Measurements from ENCODE around the gene OCA2.

OCA2 gene

DNA sequence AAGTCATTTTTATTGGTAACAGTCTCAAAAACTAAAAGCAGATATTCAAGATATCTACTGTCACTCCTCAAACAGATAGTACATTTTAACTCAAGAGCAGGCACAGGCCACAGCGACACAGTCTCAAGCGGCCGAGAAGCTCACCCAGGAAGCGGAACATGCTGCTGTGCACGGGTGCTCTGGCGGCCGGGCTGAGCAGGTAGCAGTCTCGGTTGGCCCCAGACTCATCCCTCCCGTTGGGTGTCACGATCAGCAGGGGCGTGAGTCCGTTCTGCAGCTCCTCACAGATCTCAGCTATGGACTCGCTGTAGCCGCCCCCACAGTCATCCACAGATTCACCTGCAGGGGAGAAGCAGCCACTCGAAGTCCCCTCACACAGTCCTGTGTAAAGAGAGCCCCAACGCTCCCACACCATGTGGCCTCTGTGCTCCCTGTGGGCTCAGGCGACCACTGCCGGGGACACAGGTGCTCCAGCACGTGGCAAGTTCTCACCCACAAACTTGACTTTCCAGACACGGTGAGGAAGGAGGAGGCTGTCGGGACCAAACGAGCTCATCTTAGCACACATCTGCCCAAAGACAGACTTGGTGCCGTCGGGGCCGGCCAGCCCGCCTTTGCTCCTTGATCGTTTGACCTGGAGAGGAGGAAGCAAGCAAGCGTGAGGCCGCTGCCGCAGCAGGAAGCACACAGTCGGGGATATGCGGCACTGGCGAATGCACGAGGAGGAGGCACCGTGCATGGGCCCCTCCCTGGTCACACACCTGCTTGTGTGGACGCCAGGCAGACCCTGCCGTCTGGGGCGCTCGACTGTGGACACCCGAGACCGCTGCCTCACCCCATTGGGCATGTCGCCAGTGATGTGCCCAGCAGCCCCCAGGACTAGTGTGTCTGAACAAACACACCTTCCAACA is 17.7 kb upstream of the OCA2 start:
- no peak overlapping the region for H3K9ac ChIP-seq (ENCODE audit: low read length)
- H3K36me3 ChIP-seq (ENCODE audit: control insufficient read depth, insufficient read depth, low read length) = peaks cover 48% of the 10 kb centered on the region
- H3K4me3 ChIP-seq (ENCODE audit: low read length) = no peak overlapping the region

DNA sequence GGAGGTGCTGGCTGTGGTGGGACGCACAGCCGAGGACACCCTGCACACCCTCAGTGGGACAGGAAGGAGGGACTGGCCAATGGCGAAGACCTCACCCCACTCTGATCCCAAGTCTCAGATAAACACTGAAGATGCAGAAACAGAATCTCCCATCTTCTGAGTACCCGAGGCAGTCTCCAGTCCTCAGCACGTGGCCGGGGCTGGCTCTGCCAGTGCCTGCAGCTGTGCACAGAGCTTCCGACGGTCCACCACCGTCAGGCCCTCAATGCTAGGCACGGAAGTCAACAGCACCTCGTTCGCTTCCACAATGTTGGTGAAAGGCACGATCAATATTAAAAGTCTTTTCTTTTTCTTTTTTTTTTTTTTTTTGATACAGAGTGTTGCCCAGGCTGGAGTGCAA is 16.8 kb upstream of the OCA2 start:
- peaks cover 45% of the 10 kb centered on the region for H3K36me3 ChIP-seq (ENCODE audit: control insufficient read depth, insufficient read depth, low read length)
- no peak overlapping the region for H3K27ac ChIP-seq (ENCODE audit: low read depth, low read length)
- H3K9ac ChIP-seq (ENCODE audit: low read length) = no peak overlapping the region

More for the DNA sequence above, 17.7 kb upstream of the OCA2 start:
- no peaks in the 10 kb centered on the region for H3K4me1 ChIP-seq (ENCODE audit: control insufficient read depth, insufficient read depth, low read length)
- no peaks in the 10 kb centered on the region for H3K27me3 ChIP-seq (ENCODE audit: control insufficient read depth, insufficient read depth, low read length)
- no peak overlapping the region for H3K27ac ChIP-seq (ENCODE audit: low read depth, low read length)

DNA sequence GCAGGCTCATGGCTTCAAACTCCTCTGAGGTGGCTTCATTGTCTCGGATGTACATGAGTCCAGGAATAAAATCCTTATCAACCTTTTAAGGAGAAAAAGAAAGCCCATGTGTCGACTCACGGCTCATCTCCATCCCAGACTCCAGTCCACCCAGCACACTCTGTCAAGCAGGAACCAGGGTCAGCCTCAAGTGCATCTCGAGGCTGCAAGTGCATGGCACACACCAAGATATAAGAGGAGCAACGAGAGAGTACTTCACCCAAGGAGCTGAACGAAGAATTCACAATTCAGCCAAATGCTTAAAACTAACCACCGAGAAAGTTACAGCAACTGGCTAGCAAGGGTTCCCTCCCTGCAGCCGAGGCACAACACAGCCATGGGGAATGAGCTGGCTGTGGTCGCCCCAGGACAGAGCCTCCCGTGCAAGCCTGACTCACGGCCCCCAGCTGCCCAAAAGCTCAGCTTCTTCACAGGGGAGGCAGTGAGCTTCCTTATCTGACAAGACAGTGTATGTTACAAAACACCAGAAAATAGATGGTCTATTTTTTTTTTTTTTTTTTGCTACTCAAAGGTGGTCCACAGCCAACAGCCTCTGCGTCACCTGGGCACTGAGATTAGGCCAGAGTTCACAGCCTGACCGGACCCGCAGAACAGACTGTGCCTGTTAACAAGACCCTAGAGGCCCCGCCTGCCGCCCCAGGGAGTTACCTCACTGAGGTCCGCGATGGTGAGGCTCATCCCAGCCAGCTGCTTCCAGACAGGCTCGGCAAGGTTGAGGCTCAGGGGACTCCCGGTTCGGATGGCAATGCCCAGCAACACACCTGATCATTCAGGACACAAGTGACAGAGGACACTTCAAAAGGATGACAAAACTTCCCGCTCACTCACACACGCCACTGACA is 15.9 kb upstream of the OCA2 start:
- H3K36me3 ChIP-seq (ENCODE audit: control insufficient read depth, insufficient read depth, low read length) = peaks cover 43% of the 10 kb centered on the region
- no peak overlapping the region for H3K9ac ChIP-seq (ENCODE audit: low read length)
- no peak overlapping the region for H3K4me3 ChIP-seq (ENCODE audit: low read length)
- H3K27ac ChIP-seq (ENCODE audit: low read depth, low read length) = no peak overlapping the region
- H3K4me1 ChIP-seq (ENCODE audit: control insufficient read depth, insufficient read depth, low read length) = no peaks in the 10 kb centered on the region
- no peaks in the 10 kb centered on the region for H3K27me3 ChIP-seq (ENCODE audit: control insufficient read depth, insufficient read depth, low read length)

More for the DNA sequence above, 16.8 kb upstream of the OCA2 start:
- no peaks in the 10 kb centered on the region for H3K4me1 ChIP-seq (ENCODE audit: control insufficient read depth, insufficient read depth, low read length)
- no peaks in the 10 kb centered on the region for H3K27me3 ChIP-seq (ENCODE audit: control insufficient read depth, insufficient read depth, low read length)
- no peak overlapping the region for H3K4me3 ChIP-seq (ENCODE audit: low read length)

DNA sequence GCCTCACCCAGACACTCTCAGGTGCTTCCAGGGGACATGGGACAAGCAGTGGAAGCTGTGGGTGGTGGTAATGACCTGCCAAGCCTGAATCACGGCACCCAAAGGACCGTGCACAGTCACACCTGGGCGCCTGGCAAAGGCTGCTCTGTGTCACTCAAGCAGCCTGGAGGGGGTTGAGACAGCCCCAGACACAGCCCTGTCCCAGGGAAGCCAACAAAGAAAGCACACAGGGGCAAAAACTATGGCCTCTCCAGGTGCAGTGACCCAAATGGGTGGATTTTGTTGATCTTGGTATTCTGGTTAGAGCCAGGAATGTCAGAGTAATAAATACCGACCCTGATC is 15.0 kb upstream of the OCA2 start:
- H3K27me3 ChIP-seq (ENCODE audit: control insufficient read depth, insufficient read depth, low read length) = no peaks in the 10 kb centered on the region
- H3K4me3 ChIP-seq (ENCODE audit: low read length) = no peak overlapping the region
- H3K4me1 ChIP-seq (ENCODE audit: control insufficient read depth, insufficient read depth, low read length) = no peaks in the 10 kb centered on the region
- H3K36me3 ChIP-seq (ENCODE audit: control insufficient read depth, insufficient read depth, low read length) = peaks cover 43% of the 10 kb centered on the region
- H3K27ac ChIP-seq (ENCODE audit: low read depth, low read length) = no peak overlapping the region
- H3K9ac ChIP-seq (ENCODE audit: low read length) = no peak overlapping the region

DNA sequence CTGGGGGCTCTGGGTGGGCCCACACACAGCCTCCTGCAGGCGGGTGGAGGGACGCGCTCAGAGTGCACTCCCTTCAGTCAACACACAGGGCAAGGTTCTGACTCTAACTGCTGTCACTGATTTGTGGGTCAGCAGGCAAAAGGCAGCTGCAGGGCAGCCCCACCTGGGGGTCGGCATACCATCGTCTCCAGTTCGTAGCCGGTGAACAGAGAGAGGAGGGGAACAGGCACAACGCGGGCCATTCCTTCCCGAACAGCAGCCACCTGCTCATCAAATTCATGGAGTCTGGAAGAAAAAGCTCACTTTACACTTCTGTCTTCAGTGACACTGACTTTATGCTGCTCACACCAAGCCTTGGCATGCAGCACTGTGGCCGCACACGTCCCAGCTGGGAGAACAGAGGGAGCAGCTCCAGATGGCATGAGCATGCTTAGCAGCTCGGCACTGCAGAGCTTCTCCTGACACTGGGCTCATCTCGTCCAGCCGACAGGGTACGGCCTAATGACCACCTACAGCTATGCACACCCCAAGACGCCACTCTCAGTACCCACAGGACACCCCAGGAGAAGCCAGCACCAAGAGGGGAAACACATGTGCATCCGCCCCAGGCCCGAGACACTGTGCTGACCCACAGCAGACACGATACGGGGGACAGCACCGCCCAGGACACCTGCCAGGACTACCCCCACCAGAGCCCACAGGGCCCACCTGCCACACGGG is 14.4 kb upstream of the OCA2 start:
- Histone ChIP-seq H3K36me3 (ENCODE audit: control insufficient read depth, insufficient read depth, low read length) (peaks cover 43% of the 10 kb centered on the region), H3K9ac (ENCODE audit: low read length) (no peak overlapping the region), H3K4me1 (ENCODE audit: control insufficient read depth, insufficient read depth, low read length) (no peaks in the 10 kb centered on the region), H3K27ac (ENCODE audit: low read depth, low read length) (no peak overlapping the region), H3K4me3 (ENCODE audit: low read length) (no peak overlapping the region), H3K27me3 (ENCODE audit: control insufficient read depth, insufficient read depth, low read length) (no peaks in the 10 kb centered on the region)

DNA sequence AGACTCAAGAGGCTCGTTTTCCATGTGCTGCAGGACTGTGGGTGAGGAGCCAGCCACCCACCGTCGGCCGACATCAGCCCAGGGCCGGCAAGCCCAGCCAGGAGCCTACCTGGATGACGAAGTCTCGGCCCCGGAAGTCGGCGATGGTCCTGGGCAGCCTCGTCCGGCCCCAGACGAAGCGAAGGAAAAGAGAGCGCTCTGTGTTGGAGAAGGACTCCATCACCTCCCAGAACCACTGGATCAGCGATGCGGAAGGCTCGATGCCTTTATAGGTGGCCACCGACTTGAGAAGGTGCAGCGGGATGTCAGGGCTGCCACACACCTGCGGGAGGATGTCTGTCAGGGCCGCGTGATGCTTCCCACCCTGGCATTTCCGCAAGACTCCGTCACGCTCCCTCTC is 13.8 kb upstream of the OCA2 start:
- Histone ChIP-seq H3K27me3 (ENCODE audit: control insufficient read depth, insufficient read depth, low read length) (no peaks in the 10 kb centered on the region), H3K27ac (ENCODE audit: low read depth, low read length) (no peak overlapping the region), H3K9ac (ENCODE audit: low read length) (no peak overlapping the region), H3K36me3 (ENCODE audit: control insufficient read depth, insufficient read depth, low read length) (peaks cover 43% of the 10 kb centered on the region), H3K4me1 (ENCODE audit: control insufficient read depth, insufficient read depth, low read length) (no peaks in the 10 kb centered on the region), H3K4me3 (ENCODE audit: low read length) (no peak overlapping the region)

DNA sequence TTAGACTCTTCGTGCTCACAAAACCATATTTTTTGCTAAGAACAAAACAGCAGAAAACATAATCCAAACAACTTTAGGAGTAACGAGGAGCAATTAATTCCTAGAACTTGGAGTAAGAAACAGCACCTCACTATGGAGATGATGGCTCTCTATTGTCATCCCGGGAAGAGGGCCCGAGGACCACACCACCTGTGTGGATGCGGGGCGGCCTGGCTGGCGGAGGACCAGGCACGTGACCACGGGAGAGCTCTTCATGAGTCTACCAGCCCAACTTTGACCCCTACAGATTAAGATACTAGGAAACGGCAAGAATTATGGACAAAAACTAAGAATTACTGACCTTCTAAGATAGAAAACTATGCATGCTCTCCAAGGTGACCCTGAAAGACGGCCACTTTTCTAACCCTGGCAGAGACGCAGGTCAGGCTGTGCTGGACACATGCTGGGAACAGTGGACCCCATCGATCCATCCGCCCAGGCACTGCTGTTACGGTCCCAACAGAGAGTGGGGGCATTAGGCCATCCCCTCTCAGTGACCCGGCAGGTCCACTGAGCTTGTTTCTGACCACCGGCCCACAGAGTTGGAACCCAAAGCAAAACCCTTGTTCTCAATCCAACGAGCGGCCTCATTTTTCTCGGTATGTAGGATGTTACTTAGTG is 13.1 kb upstream of the OCA2 start:
- H3K9ac ChIP-seq (ENCODE audit: low read length) = no peak overlapping the region
- no peak overlapping the region for H3K27ac ChIP-seq (ENCODE audit: low read depth, low read length)
- no peaks in the 10 kb centered on the region for H3K27me3 ChIP-seq (ENCODE audit: control insufficient read depth, insufficient read depth, low read length)
- no peaks in the 10 kb centered on the region for H3K4me1 ChIP-seq (ENCODE audit: control insufficient read depth, insufficient read depth, low read length)
- H3K4me3 ChIP-seq (ENCODE audit: low read length) = no peak overlapping the region
- peaks cover 41% of the 10 kb centered on the region for H3K36me3 ChIP-seq (ENCODE audit: control insufficient read depth, insufficient read depth, low read length)

DNA sequence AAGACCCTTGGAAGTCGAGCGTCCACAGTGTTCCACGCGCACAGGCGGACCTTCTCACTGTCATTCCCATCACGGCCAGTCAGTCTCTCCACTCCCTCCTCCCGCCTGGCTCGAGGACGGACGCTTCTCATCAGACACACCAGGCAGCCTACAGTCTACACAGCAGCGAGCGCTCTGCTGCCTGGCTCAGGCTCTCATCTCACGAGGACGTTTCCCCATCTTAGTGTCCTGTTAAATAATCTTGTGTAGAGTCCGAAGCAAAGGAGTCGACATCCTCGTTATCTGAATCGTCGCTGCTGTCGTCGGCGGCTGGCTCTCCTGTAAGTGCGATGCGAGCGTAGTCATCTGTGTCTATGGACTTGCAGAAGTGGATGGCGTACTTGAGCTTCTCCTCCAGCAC is 12.4 kb upstream of the OCA2 start:
- Histone ChIP-seq H3K27me3 (ENCODE audit: control insufficient read depth, insufficient read depth, low read length) (peaks cover 1% of the 10 kb centered on the region), H3K36me3 (ENCODE audit: control insufficient read depth, insufficient read depth, low read length) (peaks cover 35% of the 10 kb centered on the region), H3K27ac (ENCODE audit: low read depth, low read length) (no peak overlapping the region), H3K9ac (ENCODE audit: low read length) (no peak overlapping the region), H3K4me3 (ENCODE audit: low read length) (no peak overlapping the region), H3K4me1 (ENCODE audit: control insufficient read depth, insufficient read depth, low read length) (no peaks in the 10 kb centered on the region)

DNA sequence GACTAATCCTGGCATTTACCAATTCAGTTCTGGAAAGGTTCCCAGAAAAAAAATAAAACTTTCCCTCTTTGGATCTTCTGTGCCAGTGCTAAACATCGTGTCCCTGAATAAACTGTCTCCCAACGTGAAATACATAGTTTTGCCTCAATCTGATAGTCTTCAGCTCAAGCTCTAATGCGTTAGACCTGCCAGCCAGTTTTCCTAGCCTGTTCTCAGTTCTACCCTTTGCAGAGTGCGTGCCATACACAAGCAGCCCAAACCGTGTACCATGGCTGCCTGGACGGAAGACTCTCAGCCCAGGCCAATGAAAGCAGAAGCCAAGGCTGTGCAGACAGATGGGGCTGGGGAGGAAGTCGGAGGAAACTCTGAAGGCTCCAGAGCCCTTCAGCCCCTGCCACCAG is 11.4 kb upstream of the OCA2 start:
- H3K9ac ChIP-seq (ENCODE audit: low read length) = no peak overlapping the region
- no peak overlapping the region for H3K4me3 ChIP-seq (ENCODE audit: low read length)
- no peaks in the 10 kb centered on the region for H3K4me1 ChIP-seq (ENCODE audit: control insufficient read depth, insufficient read depth, low read length)
- peaks cover 12% of the 10 kb centered on the region for H3K27me3 ChIP-seq (ENCODE audit: control insufficient read depth, insufficient read depth, low read length)
- H3K27ac ChIP-seq (ENCODE audit: low read depth, low read length) = no peak overlapping the region
- peaks cover 30% of the 10 kb centered on the region for H3K36me3 ChIP-seq (ENCODE audit: control insufficient read depth, insufficient read depth, low read length)

DNA sequence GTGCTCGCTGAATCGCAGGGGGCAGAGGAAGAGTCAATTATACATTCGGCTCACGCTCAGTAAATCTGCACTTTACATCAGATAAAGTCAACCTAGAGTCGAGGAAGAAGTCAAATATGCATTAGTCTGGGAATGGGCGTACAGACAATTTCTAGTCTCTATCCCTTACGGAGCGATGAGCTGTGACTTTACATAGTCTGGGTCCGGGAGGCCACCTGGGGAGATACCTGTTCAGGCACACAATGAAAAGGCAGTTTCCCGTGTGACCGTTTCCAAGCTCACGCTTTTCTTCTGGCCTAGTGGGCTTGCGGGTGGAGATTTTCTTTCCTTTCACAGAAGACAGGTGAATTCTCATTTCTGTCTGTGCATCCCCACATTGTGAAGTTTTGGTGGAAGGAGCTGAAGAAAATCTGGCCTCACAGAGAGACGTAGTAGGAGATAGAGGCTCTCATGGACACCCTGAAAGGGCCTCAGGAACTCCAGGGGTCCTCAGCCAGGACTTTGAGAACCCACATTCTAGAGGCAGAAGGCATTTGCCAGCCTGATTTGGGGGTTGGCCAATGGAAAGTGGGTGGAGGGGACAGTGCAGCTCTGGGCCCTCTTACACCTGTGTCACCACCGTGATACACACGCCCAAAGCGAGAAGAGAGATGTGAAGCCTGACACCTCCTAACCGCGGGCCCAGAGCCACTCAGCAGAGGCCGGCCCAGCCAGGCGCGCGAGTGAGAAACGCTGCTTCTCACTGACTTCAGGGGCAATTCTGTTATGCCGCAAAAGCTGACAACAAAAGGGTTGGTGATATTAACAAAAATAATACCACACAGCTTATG is 10.7 kb upstream of the OCA2 start:
- Histone ChIP-seq H3K4me3 (ENCODE audit: low read length) (no peak overlapping the region), H3K9ac (ENCODE audit: low read length) (no peak overlapping the region), H3K4me1 (ENCODE audit: control insufficient read depth, insufficient read depth, low read length) (no peaks in the 10 kb centered on the region), H3K27me3 (ENCODE audit: control insufficient read depth, insufficient read depth, low read length) (peaks cover 14% of the 10 kb centered on the region), H3K36me3 (ENCODE audit: control insufficient read depth, insufficient read depth, low read length) (peaks cover 28% of the 10 kb centered on the region), H3K27ac (ENCODE audit: low read depth, low read length) (no peak overlapping the region)

DNA sequence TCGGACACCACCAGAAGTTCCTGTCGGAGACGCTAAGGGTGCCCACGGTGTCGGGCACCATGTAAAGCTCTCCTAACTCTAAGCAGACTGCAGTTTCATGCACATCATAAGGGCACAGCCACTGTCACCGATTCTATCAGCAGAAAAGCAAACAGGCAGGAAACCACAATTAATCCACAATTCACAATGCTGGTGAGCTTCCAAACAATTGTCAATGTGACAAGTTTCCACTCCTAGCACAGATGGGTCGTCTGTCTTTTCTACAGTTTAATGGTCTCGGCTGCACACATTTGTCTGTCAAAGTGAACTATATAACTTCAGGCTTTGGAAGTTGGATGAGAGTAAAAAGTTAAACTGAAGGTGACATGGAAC is 8.8 kb upstream of the OCA2 start:
- Histone ChIP-seq H3K36me3 (ENCODE audit: control insufficient read depth, insufficient read depth, low read length) (peaks cover 14% of the 10 kb centered on the region), H3K27me3 (ENCODE audit: control insufficient read depth, insufficient read depth, low read length) (peaks cover 14% of the 10 kb centered on the region), H3K4me1 (ENCODE audit: control insufficient read depth, insufficient read depth, low read length) (no peaks in the 10 kb centered on the region), H3K9ac (ENCODE audit: low read length) (no peak overlapping the region), H3K27ac (ENCODE audit: low read depth, low read length) (no peak overlapping the region), H3K4me3 (ENCODE audit: low read length) (no peak overlapping the region)
